Activated B cell treated with CpG ODN at 0.5 μM for 24 hours (primary cell): ENCODE data around the gene TNNT2. TPM values are rescaled to one million over a fixed set of nuclear protein-coding genes. Genes with fewer than 3 reads are reported as not detected.

ENCODE experiments used
- ATAC-seq: fragments of 200-7000 bp; cut with Tn5 transposase; one replicate; pipeline ENCODE4 v1.10.0; 2021; ENCODE audit warnings: low read depth, mild to moderate bottlenecking, moderate library complexity
- CTCF ChIA-PET: fragments of 350-600 bp; sonication (Branson Sonifier 250); formaldehyde crosslinking; loops from one replicate; lab custom pipeline; 2021; ENCODE audit warnings: antibody characterized with exemption; lab: Charles Lee
- POLR2A ChIA-PET: fragments of 350-600 bp; sonication (Branson Sonifier 250); formaldehyde crosslinking; loops from one replicate; lab custom pipeline; 2021; ENCODE audit warnings: antibody characterized with exemption; lab: Charles Lee
- DNase-seq: peaks from one replicate; pipeline ENCODE4 v3.0.0; 2022
- H3K27ac Mint-ChIP-seq: one replicate; pipeline ENCODE4 v1.8.0; 2020; ENCODE audit warnings: mixed read lengths
- H3K27me3 Mint-ChIP-seq: one replicate; pipeline ENCODE4 v1.8.0; 2021; ENCODE audit warnings: mixed read lengths
- H3K36me3 Mint-ChIP-seq: one replicate; pipeline ENCODE4 v1.8.0; 2021; ENCODE audit warnings: low read depth, mixed read lengths
- H3K4me1 Mint-ChIP-seq: one replicate; pipeline ENCODE4 v1.8.0; 2021; ENCODE audit warnings: mixed read lengths
- H3K4me3 Mint-ChIP-seq: one replicate; pipeline ENCODE4 v1.8.0; 2020; ENCODE audit warnings: mild to moderate bottlenecking, mixed read lengths
- H3K9me3 Mint-ChIP-seq: one replicate; pipeline ENCODE4 v1.8.0; 2020; ENCODE audit warnings: mixed read lengths
- intact Hi-C: fragments of 100-400 bp; cut with micrococcal nuclease; formaldehyde crosslinking; loops from one replicate; pipeline ENCODE4 v1.15.1; 2024
- total RNA-seq: library from RNA; stranded (reverse); gene quantifications from 2 replicates; pipeline ENCODE4 v1.2.3, GENCODE V29; 2022
- TF ChIP-seq, protein P1 (sequence below): fragments of 200-600 bp; IDR thresholded peaks from one replicate; pipeline ENCODE4 v1.8.0; 2022; ENCODE audit warnings: antibody characterized with exemption, mild to moderate bottlenecking

TNNT2 gene
- total RNA-seq, 1 donor from 2014 or later: not detected

DNA sequence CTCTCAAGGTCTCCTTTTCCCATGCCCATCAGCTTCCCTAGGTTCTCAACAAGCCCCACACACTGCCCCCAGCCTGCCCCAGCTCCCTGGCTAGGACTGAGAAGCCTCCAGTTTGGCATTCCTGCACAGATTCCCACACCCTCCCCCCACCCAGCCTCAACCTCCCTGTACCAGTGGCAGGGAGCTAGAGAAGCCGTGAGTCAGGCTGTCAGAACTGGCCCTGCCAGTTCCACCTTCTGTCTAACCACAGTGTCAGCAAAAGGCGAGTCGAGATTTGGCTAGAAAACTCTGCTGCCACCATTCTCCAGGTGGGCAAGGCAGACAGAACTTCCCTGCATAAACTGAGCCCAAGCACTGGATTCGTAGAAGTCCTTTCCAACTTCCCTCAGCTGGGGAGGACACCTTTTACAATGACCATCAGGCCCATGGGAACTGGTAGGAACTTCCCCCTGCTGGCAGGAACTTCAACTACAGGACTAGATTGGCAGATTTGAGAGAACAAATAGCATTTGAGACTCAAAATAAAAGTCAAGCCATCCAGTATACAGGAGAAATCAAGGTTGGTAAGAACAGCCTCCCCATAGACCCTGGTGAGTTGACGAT lies 31.0 kb downstream of the TNNT2 start:
- Mint-ChIP-seq H3K36me3 (no peaks in the 10 kb centered on the region), H3K27ac (no peak overlapping the region)
- intact Hi-C loops: no loop called here

DNA sequence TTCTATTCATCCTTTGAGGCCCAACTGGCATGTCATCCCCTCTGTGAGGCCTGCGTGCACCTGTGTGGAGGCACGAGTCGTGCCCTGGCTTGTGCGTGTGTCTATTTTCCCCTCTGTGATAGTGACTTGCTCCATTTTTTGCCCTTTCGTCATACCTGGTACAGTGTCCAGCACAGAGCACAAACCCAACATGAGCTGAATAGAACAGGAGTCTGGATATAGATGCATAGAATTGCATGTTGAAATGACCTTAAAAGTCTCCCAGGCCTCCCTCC lies 32.5 kb downstream of the TNNT2 start:
- TF ChIP-seq, protein P1, sequence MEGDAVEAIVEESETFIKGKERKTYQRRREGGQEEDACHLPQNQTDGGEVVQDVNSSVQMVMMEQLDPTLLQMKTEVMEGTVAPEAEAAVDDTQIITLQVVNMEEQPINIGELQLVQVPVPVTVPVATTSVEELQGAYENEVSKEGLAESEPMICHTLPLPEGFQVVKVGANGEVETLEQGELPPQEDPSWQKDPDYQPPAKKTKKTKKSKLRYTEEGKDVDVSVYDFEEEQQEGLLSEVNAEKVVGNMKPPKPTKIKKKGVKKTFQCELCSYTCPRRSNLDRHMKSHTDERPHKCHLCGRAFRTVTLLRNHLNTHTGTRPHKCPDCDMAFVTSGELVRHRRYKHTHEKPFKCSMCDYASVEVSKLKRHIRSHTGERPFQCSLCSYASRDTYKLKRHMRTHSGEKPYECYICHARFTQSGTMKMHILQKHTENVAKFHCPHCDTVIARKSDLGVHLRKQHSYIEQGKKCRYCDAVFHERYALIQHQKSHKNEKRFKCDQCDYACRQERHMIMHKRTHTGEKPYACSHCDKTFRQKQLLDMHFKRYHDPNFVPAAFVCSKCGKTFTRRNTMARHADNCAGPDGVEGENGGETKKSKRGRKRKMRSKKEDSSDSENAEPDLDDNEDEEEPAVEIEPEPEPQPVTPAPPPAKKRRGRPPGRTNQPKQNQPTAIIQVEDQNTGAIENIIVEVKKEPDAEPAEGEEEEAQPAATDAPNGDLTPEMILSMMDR: no peak
- H3K27ac Mint-ChIP-seq: no peak overlapping the region
- intact Hi-C loops: no loop called here
- ATAC-seq: no peak
- no peak overlapping the region for H3K4me3 Mint-ChIP-seq
- ChIA-PET POLR2A (no interaction called here), CTCF (no interaction called here)
- H3K36me3 Mint-ChIP-seq: no peaks in the 10 kb centered on the region
- peaks cover 17% of the 10 kb centered on the region for H3K27me3 Mint-ChIP-seq
- DNase-seq: no peak
- no peaks in the 10 kb centered on the region for H3K4me1 Mint-ChIP-seq
- peaks cover 5% of the 10 kb centered on the region for H3K9me3 Mint-ChIP-seq

More for the DNA sequence above, 31.0 kb downstream of the TNNT2 start:
- ChIA-PET CTCF (no interaction called here), POLR2A (no interaction called here)
- H3K4me3 Mint-ChIP-seq: no peak overlapping the region
- no peak for DNase-seq
- H3K27me3 Mint-ChIP-seq: peaks cover 23% of the 10 kb centered on the region
- peaks cover under 1% of the 10 kb centered on the region for H3K9me3 Mint-ChIP-seq
- TF ChIP-seq, protein P1: no peak
- no peaks in the 10 kb centered on the region for H3K4me1 Mint-ChIP-seq
- no peak for ATAC-seq

DNA sequence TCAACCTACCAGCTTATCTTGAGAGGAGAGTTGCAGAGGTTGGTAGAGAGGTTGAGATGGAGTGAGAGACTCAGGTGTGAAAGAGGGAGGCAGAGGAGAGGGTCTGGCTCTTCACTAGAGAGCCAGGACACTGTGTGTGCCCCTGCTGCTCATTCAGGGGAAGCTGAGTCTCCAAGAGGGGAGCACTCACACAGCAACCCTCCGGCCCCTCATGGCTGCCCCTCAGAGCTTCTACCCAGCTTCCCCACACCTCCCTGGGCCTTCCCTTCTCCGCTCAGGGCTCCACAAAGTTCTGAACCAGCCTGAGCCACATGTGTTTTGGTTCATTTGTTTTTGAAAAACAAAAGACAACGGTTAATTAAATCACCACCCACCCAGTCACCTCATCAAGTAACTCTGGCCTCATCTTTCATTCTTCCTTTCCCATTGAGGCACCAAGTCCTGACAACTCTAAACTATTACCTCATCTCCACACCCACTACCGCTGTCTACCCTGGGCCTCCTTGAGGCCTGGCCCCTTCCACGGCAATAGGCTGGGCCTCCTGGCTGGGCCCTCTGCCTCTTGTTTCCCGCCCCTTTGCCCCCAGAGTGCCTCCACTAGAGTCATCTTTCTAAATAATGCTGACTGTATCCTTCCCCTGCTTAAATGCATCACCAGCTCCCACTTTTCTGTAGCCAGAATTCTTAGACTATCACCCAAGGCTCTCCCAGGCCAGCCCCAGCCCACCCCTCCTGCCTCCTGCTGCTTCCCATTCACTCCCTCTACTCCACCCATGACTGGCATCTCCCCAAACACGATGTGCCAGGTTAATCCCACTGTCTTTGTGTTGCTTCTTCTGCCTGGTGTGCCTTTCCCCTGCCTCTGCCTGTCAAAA lies 33.0 kb downstream of the TNNT2 start:
- H3K4me1 Mint-ChIP-seq: no peaks in the 10 kb centered on the region
- intact Hi-C loops: no loop called here
- no peak overlapping the region for H3K4me3 Mint-ChIP-seq
- DNase-seq: no peak
- no peak for ATAC-seq
- H3K27me3 Mint-ChIP-seq: peaks cover 17% of the 10 kb centered on the region
- ChIA-PET POLR2A (no interaction called here), CTCF (no interaction called here)
- TF ChIP-seq, protein P1: no peak
- H3K36me3 Mint-ChIP-seq: no peaks in the 10 kb centered on the region
- peaks cover 5% of the 10 kb centered on the region for H3K9me3 Mint-ChIP-seq
- no peak overlapping the region for H3K27ac Mint-ChIP-seq

DNA sequence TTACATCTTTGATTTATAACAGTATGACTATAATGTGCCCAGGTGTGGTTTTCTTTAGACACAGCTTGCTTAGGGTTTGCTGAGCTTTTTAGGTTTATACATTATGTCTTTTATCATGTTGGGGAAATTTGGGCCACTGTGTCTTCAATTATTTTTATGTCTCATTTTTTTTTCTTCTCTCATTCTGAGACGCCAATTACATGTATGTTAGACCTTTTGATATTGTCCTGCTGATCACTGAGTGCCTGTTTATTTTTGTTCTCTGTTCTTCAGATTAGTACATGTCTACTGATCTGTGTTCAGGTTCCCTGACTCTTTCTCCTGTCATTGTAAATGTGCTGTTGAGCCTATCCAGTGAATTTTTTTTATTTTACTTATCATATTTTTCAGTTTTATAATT lies 36.1 kb downstream of the TNNT2 start:
- CTCF ChIA-PET: no interaction called here
- no peak for ATAC-seq
- Mint-ChIP-seq H3K9me3 (peaks cover 5% of the 10 kb centered on the region), H3K4me1 (no peaks in the 10 kb centered on the region), H3K36me3 (no peaks in the 10 kb centered on the region), H3K4me3 (no peak overlapping the region), H3K27ac (no peak overlapping the region), H3K27me3 (peaks cover 10% of the 10 kb centered on the region)
- TF ChIP-seq, protein P1: no peak
- POLR2A ChIA-PET: no interaction called here
- intact Hi-C loops: no loop called here
- no peak for DNase-seq

DNA sequence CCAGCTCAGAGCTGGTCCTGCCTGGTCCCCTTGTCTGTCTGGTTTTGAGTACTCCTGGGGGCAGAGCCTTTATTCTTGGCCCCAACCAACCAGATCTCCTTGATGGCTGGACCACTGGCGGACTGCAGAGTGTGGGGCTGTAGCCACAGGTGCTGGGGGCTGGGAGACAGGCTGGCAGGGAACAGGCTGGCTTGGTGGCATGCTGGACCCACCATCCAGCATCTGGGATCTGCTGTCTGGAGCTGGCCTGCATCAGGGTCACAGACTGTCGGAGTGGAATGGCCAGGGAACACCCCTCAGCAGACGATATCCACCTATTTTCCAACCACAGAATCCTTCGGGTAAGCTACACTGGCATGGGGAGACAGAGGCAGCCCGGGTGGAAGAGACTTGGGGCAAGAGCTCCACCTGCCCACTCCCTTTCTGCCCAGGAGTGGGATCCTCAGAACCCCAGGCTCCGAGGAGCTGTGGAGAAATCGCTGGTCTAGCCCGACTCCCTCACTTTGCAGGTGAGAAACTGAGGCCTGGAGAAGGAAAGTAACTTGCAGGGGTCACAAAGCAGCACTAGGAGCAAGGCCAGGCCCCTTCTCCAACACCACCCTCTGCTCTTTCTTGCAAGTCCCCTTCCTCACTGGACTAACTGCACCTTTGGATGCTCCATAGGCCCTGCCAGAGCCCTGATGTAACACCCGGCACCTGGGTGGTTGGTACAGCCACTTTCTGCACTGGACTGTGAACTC lies 40.6 kb downstream of the TNNT2 start:
- H3K27me3 Mint-ChIP-seq: no peaks in the 10 kb centered on the region
- ChIA-PET POLR2A (no interaction called here), CTCF (no interaction called here)
- intact Hi-C loops: no loop called here
- no peak overlapping the region for H3K27ac Mint-ChIP-seq
- peaks cover 5% of the 10 kb centered on the region for H3K9me3 Mint-ChIP-seq
- no peak overlapping the region for H3K4me3 Mint-ChIP-seq
- no peaks in the 10 kb centered on the region for H3K4me1 Mint-ChIP-seq
- ATAC-seq: no peak
- H3K36me3 Mint-ChIP-seq: no peaks in the 10 kb centered on the region
- DNase-seq: no peak
- TF ChIP-seq, protein P1: no peak
